ENCODE data around the gene ERBB3. TPM values are rescaled to one million over a fixed set of nuclear protein-coding genes. Genes with fewer than 3 reads are reported as not detected.
"Not testable (repeated sequence)": the region's sequence is repeated elsewhere in the genome, so short reads cannot be mapped to it uniquely, and the experiment has no call there.

Gene ERBB3
- total RNA-seq, 1 donor from 2014 or later, result 144 TPM

GRCh38 chr12:56116267-56117081 lies 36.5 kb downstream of the ERBB3 start, which contains the start of gene RPL41:
Gene RPL41, plus strand, starts transcription at chr12:56116633.
- peak within 1 kb of the TSS; percentile 100 for H3K27ac Mint-ChIP-seq (ENCODE audit: unreplicated experiment)
- H3K4me3 Mint-ChIP-seq, result peak within 1 kb of the TSS; percentile 97
- H3K9me3 Mint-ChIP-seq, result no peaks in the 10 kb centered on the region
- peak; percentile 91 for DNase-seq (ENCODE audit: low read depth, low spot score)
- peaks cover 11% of the 10 kb centered on the region for H3K27me3 Mint-ChIP-seq (ENCODE audit: low read depth)
- no peak for TF ChIP-seq CTCF (conservative IDR thresholded peaks at IDR 0.05)
- peaks cover 31% of the 10 kb centered on the region for H3K4me1 Mint-ChIP-seq
- peaks cover 24% of the 10 kb centered on the region for H3K36me3 Mint-ChIP-seq (ENCODE audit: low read depth)

- Mint-ChIP-seq H3K36me3 (ENCODE audit: low read depth) (peaks cover 22% of the 10 kb centered on the region), H3K4me1 (peaks cover 31% of the 10 kb centered on the region), H3K4me3 (peak overlapping the region; percentile 97), H3K27me3 (ENCODE audit: low read depth) (peaks cover 11% of the 10 kb centered on the region), H3K27ac (ENCODE audit: unreplicated experiment) (peak overlapping the region; percentile 100)
- DNase-seq (ENCODE audit: low read depth, low spot score); H3K9me3 Mint-ChIP-seq: not testable (repeated sequence)
Observed at GRCh38 chr12:56117082-56117706, 37.2 kb downstream of the ERBB3 start.

- peak within 1 kb of the TSS; percentile 97 for H3K4me3 Mint-ChIP-seq
- no peaks in the 10 kb centered on the region for H3K9me3 Mint-ChIP-seq
- H3K4me1 Mint-ChIP-seq, result peaks cover 31% of the 10 kb centered on the region
- DNase-seq (ENCODE audit: low read depth, low spot score), result peak; percentile 92
- peaks cover 11% of the 10 kb centered on the region for H3K27me3 Mint-ChIP-seq (ENCODE audit: low read depth)
- peak within 1 kb of the TSS; percentile 100 for H3K27ac Mint-ChIP-seq (ENCODE audit: unreplicated experiment)
- peaks cover 21% of the 10 kb centered on the region for H3K36me3 Mint-ChIP-seq (ENCODE audit: low read depth)
- TF ChIP-seq CTCF (conservative IDR thresholded peaks at IDR 0.05), result peak; percentile 57
Observed at GRCh38 chr12:56117778-56118687, 38.1 kb downstream of the ERBB3 start, which contains the start of gene ZC3H10. Gene ZC3H10, plus strand, starts transcription at chr12:56118266. Its CDS starts 2,297 bp downstream, at chr12:56120563.

GRCh38 chr12:56118688-56119357 lies 38.9 kb downstream of the ERBB3 start:
- H3K9me3 Mint-ChIP-seq, result no peaks in the 10 kb centered on the region
- peaks cover 14% of the 10 kb centered on the region for H3K36me3 Mint-ChIP-seq (ENCODE audit: low read depth)
- H3K27ac Mint-ChIP-seq (ENCODE audit: unreplicated experiment), result peak overlapping the region; percentile 94
- peak overlapping the region; percentile 97 for H3K4me3 Mint-ChIP-seq
- TF ChIP-seq CTCF (conservative IDR thresholded peaks at IDR 0.05), result no peak
- peaks cover 11% of the 10 kb centered on the region for H3K27me3 Mint-ChIP-seq (ENCODE audit: low read depth)
- no peak for DNase-seq (ENCODE audit: low read depth, low spot score)
- peaks cover 31% of the 10 kb centered on the region for H3K4me1 Mint-ChIP-seq

- H3K27ac Mint-ChIP-seq (ENCODE audit: unreplicated experiment), result peak overlapping the region; percentile 76
- H3K36me3 Mint-ChIP-seq (ENCODE audit: low read depth), result peaks cover 10% of the 10 kb centered on the region
- DNase-seq (ENCODE audit: low read depth, low spot score), result peak; percentile 50
- H3K4me3 Mint-ChIP-seq, result peak overlapping the region; percentile 97
- peaks cover 11% of the 10 kb centered on the region for H3K27me3 Mint-ChIP-seq (ENCODE audit: low read depth)
- H3K9me3 Mint-ChIP-seq, result no peaks in the 10 kb centered on the region
- TF ChIP-seq CTCF (conservative IDR thresholded peaks at IDR 0.05), result peak; percentile 80
- H3K4me1 Mint-ChIP-seq, result peaks cover 31% of the 10 kb centered on the region
Observed at GRCh38 chr12:56119361-56119796, 39.4 kb downstream of the ERBB3 start.
